ENCODE data around the gene TRAPPC8.
"Not testable (repeated sequence)": the region's sequence is repeated elsewhere in the genome, so short reads cannot be mapped to it uniquely, and the experiment has no call there.

The TRAPPC8 gene

DNA sequence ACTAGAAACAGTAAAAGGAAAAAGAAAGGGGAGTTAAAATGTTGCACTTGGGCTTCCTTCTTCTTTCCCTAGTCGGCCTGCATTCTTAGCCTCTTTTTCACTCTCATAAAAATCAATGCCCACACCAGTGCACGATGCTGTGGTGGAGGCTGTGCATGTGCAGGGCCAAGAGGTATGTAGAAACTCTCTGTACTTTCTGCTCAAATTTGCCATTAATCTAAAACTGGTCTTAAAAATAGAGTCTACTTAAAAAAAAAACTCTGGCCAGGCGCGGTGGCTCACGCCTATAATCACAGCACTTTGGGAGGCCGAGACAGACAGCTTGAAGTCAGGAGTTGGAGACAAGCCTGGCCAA, 11.1 kb downstream of the TRAPPC8 start:
- no peaks in the 10 kb centered on the region for H3K4me1 ChIP-seq (ENCODE audit: control insufficient read depth, insufficient read depth, low read length)
- no peaks in the 10 kb centered on the region for H3K36me3 ChIP-seq (ENCODE audit: control insufficient read depth, insufficient read depth, low read length)
- no peak overlapping the region for H3K4me3 ChIP-seq (ENCODE audit: low read length)
- H3K9ac ChIP-seq (ENCODE audit: low read length), result no peak overlapping the region
- no peaks in the 10 kb centered on the region for H3K9me3 ChIP-seq (ENCODE audit: control insufficient read depth, low read length)
- no peaks in the 10 kb centered on the region for H3K27me3 ChIP-seq (ENCODE audit: control insufficient read depth, insufficient read depth, low read length)

DNA sequence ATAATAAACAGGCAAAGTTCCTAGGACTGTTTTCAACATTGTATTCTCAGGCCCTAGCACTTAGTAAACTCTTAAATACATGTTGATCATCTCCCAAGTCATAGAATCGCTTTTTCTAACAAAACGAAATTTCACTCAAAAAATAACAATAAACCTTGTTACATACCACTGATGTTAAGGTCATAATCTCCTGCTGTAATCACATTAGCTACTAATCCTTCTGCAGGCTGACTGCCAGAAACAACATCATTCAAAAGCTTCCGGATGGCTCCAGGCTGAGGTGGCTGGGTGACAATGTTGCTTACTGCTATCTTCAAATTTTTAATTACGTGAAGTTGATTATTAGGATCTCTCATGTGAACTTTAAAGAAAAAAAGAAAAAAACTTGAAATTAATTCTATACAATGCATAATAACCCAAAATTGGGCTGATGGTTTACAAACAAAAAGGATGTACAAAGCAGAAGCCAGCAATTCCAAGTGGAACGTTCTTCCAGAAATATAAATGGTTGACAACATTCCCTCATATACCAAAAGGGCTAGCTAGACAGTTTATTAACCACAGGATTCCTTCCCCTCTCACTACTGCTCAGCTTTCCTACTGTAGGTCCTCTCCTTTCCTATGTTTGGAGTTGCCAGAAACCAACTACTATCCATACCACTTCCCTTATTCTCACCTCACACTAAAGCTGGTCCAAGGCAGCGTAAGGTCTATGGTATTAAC, 11.6 kb downstream of the TRAPPC8 start:
- no peaks in the 10 kb centered on the region for H3K4me1 ChIP-seq (ENCODE audit: control insufficient read depth, insufficient read depth, low read length)
- H3K9me3 ChIP-seq (ENCODE audit: control insufficient read depth, low read length), result no peaks in the 10 kb centered on the region
- no peak overlapping the region for H3K9ac ChIP-seq (ENCODE audit: low read length)
- H3K4me3 ChIP-seq (ENCODE audit: low read length), result no peak overlapping the region
- no peaks in the 10 kb centered on the region for H3K27me3 ChIP-seq (ENCODE audit: control insufficient read depth, insufficient read depth, low read length)
- peaks cover 3% of the 10 kb centered on the region for H3K36me3 ChIP-seq (ENCODE audit: control insufficient read depth, insufficient read depth, low read length)

DNA sequence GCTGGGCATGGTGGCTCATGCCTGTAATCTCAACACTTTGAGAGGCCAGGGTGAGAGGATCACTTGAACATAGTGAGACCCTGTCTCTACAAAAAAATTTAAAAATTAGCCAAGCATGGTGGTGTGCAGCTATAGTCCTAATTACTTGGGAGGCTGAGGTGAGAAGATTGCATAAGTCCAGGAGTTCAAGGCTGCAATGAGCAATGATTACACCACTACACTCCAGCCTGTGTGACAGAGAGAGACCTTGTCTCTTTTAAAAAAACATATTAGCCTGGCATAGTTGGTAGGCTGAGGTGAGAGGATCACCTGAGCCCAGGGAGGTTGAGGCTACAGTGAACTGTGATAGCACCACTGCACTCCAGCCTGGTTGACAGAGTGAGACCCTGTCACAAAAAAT, 13.7 kb downstream of the TRAPPC8 start:
- H3K36me3 ChIP-seq (ENCODE audit: control insufficient read depth, insufficient read depth, low read length), result peaks cover 4% of the 10 kb centered on the region
- H3K4me3 ChIP-seq (ENCODE audit: low read length), result no peak overlapping the region
- no peaks in the 10 kb centered on the region for H3K9me3 ChIP-seq (ENCODE audit: control insufficient read depth, low read length)
- H3K4me1 ChIP-seq (ENCODE audit: control insufficient read depth, insufficient read depth, low read length), result no peaks in the 10 kb centered on the region
- H3K27me3 ChIP-seq (ENCODE audit: control insufficient read depth, insufficient read depth, low read length), result no peaks in the 10 kb centered on the region
- H3K9ac ChIP-seq (ENCODE audit: low read length), result no peak overlapping the region

DNA sequence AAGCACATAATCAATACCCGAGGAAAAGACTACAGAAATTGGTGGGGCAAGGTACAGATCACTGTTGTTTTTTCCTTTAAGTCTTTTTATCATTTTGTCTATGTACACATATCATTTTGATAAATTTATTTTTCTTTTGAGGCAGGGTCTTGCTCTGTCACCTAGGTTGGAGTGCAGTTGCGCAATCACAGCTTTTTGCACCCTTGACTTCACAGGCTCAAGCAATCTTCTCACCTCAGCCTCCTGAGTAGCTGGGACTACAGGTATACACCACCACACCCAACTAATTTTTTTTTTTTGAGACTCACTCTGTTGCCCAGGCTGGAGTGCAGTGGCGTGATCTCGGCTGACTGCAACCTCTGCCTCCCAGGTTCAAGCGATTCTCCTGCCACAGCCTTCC, 15.9 kb downstream of the TRAPPC8 start:
- H3K4me1 ChIP-seq (ENCODE audit: control insufficient read depth, insufficient read depth, low read length); H3K9me3 ChIP-seq (ENCODE audit: control insufficient read depth, low read length); H3K9ac ChIP-seq (ENCODE audit: low read length); H3K4me3 ChIP-seq (ENCODE audit: low read length); H3K36me3 ChIP-seq (ENCODE audit: control insufficient read depth, insufficient read depth, low read length); H3K27me3 ChIP-seq (ENCODE audit: control insufficient read depth, insufficient read depth, low read length): not testable (repeated sequence)

DNA sequence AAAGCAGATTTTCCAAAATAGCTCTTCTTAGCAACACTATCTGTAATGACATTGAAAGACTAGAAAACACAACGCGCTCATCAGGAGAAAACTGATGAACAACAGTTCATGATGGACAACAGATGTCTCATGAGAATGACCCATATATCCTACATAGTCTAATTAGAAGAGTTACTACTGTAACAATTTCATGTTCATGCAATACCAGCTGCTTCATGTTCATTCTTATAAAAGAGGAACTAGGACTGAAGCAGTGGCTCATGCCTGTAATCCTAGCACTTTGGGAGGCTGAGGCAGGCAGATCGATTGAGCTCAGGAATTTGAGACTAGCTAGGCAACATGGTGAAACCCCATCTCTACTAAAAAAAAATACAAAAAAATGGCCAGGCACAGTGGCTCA, 22.7 kb downstream of the TRAPPC8 start:
- Histone ChIP-seq H3K9ac (ENCODE audit: low read length) (no peak overlapping the region), H3K9me3 (ENCODE audit: control insufficient read depth, low read length) (no peaks in the 10 kb centered on the region), H3K27me3 (ENCODE audit: control insufficient read depth, insufficient read depth, low read length) (no peaks in the 10 kb centered on the region), H3K36me3 (ENCODE audit: control insufficient read depth, insufficient read depth, low read length) (no peaks in the 10 kb centered on the region), H3K4me3 (ENCODE audit: low read length) (no peak overlapping the region), H3K4me1 (ENCODE audit: control insufficient read depth, insufficient read depth, low read length) (no peaks in the 10 kb centered on the region)

DNA sequence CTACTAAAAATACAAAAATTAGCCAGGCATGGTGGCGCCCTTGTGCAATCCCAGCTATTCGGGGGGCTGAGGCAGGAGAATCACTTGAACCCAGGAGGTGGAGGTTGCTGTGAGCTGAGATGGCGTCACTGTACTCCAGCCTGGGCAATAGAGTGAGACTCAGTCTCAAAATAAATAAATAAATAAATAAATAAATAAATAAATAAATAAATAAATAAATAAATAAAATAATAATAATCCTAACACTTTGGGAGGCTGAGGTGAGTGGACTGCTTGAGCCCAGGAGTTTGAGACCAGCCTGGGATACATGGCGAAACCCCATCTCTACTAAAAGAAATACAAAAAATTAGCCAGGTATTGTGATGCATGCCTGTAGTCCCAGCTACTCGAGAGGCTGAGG, 23.6 kb downstream of the TRAPPC8 start:
- H3K4me3 ChIP-seq (ENCODE audit: low read length); H3K27me3 ChIP-seq (ENCODE audit: control insufficient read depth, insufficient read depth, low read length); H3K9me3 ChIP-seq (ENCODE audit: control insufficient read depth, low read length); H3K36me3 ChIP-seq (ENCODE audit: control insufficient read depth, insufficient read depth, low read length); H3K4me1 ChIP-seq (ENCODE audit: control insufficient read depth, insufficient read depth, low read length); H3K9ac ChIP-seq (ENCODE audit: low read length): not testable (repeated sequence)

DNA sequence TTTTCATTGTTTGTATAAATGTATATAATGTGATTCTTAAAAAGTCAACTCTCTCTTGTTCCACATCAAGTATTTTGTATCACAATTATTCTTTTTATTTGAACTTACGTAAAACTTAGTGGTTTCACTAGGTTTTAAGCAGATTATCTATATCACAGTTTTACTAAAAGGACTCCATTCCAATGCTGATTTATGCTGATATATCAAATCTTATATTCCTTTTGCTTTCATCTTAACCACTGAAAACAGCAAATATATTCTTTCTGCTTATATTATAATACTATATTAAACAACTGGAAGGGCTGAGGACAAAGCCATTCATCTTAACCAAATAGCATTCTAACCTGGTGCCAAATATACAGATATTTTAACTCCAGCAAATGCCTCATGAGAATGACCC, 24.2 kb downstream of the TRAPPC8 start:
- H3K27me3 ChIP-seq (ENCODE audit: control insufficient read depth, insufficient read depth, low read length), result no peaks in the 10 kb centered on the region
- H3K9me3 ChIP-seq (ENCODE audit: control insufficient read depth, low read length), result no peaks in the 10 kb centered on the region
- no peaks in the 10 kb centered on the region for H3K36me3 ChIP-seq (ENCODE audit: control insufficient read depth, insufficient read depth, low read length)
- H3K4me1 ChIP-seq (ENCODE audit: control insufficient read depth, insufficient read depth, low read length), result no peaks in the 10 kb centered on the region
- H3K4me3 ChIP-seq (ENCODE audit: low read length), result no peak overlapping the region
- H3K9ac ChIP-seq (ENCODE audit: low read length), result no peak overlapping the region

DNA sequence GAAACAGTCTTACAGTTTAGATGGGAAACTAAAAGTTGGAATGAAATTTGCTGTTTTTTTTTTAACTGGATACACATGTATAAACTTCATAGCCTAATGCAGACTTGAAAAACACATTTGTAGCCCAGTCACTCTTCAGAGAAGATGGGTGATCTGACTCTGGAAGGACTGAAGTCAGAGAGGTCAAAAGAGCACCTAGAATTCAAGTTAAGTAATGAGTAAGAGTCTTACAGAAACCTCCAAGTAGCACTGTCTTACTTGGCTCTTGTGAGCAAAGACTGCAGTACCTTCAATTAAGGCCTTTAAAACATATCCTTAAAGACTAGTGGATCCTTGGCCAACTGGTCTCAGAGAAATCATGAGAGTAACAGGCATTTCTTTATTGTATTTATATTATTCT, 41.9 kb downstream of the TRAPPC8 start:
- Histone ChIP-seq H3K36me3 (ENCODE audit: control insufficient read depth, insufficient read depth, low read length) (no peaks in the 10 kb centered on the region), H3K9ac (ENCODE audit: low read length) (no peak overlapping the region), H3K9me3 (ENCODE audit: control insufficient read depth, low read length) (no peaks in the 10 kb centered on the region), H3K27me3 (ENCODE audit: control insufficient read depth, insufficient read depth, low read length) (no peaks in the 10 kb centered on the region), H3K4me1 (ENCODE audit: control insufficient read depth, insufficient read depth, low read length) (no peaks in the 10 kb centered on the region), H3K4me3 (ENCODE audit: low read length) (no peak overlapping the region)

DNA sequence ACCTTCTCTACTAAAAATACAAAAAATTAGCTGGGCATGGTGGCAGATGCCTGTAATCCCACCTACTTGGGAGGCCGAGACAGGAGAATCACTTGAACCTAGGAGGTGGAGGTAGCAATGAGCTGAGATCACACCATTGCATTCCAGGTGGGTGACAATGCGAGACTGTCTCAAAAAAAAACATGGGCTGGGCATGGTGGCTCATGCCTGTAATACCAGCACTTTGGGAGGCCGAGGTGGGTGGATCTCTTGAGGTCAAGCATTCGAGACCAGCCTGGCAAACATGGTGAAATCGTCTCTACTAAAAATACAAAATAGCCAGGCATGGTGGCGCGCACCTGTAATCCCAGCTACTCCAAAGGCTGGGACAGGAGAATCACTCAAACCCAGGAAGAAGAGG, 43.2 kb downstream of the TRAPPC8 start:
- not testable (repeated sequence) for H3K36me3 ChIP-seq (ENCODE audit: control insufficient read depth, insufficient read depth, low read length); H3K9ac ChIP-seq (ENCODE audit: low read length); H3K4me1 ChIP-seq (ENCODE audit: control insufficient read depth, insufficient read depth, low read length); H3K9me3 ChIP-seq (ENCODE audit: control insufficient read depth, low read length); H3K27me3 ChIP-seq (ENCODE audit: control insufficient read depth, insufficient read depth, low read length); H3K4me3 ChIP-seq (ENCODE audit: low read length)

DNA sequence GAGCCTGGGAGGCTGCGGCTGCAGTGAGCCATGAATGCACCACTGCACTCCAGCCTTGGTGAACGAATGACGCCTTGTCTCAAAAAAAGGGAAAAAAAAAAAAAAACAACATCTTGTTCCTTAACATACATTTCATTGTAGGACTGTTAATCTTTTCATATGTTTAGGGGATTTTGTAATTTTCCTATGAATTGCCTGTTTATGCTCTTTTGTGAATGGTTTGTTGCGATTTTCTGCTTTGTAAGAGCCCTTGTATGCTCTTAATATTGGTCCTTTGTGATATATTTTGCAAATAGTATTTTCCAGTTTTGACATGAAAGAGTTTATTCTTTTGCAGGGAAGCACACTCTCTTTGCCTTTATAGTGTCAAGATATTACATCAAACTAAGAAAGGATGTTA, 50.0 kb downstream of the TRAPPC8 start:
- Histone ChIP-seq H3K27me3 (ENCODE audit: control insufficient read depth, insufficient read depth, low read length) (no peaks in the 10 kb centered on the region), H3K36me3 (ENCODE audit: control insufficient read depth, insufficient read depth, low read length) (no peaks in the 10 kb centered on the region), H3K9ac (ENCODE audit: low read length) (no peak overlapping the region), H3K4me1 (ENCODE audit: control insufficient read depth, insufficient read depth, low read length) (no peaks in the 10 kb centered on the region), H3K9me3 (ENCODE audit: control insufficient read depth, low read length) (no peaks in the 10 kb centered on the region), H3K4me3 (ENCODE audit: low read length) (no peak overlapping the region)

DNA sequence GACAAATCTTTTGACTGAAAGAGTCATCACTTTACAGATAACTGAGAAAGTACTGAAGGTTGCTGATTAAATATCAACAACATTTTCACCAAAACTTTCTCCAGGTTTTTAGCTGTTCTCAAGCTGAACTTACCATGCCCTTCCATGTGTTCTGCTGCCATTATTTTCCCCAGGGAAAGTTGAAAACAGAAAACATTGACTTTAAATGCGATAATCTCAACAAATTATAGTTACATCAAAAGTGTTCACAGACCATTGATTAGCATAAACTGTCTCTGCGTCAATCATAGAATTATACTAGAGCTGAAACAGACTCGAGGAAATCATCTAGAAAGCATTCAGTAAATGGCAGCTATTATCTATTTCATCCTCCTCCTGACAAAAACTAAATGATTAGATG, 51.4 kb downstream of the TRAPPC8 start:
- Histone ChIP-seq H3K36me3 (ENCODE audit: control insufficient read depth, insufficient read depth, low read length) (no peaks in the 10 kb centered on the region), H3K9me3 (ENCODE audit: control insufficient read depth, low read length) (no peaks in the 10 kb centered on the region), H3K27me3 (ENCODE audit: control insufficient read depth, insufficient read depth, low read length) (no peaks in the 10 kb centered on the region), H3K4me3 (ENCODE audit: low read length) (no peak overlapping the region), H3K9ac (ENCODE audit: low read length) (no peak overlapping the region), H3K4me1 (ENCODE audit: control insufficient read depth, insufficient read depth, low read length) (no peaks in the 10 kb centered on the region)

DNA sequence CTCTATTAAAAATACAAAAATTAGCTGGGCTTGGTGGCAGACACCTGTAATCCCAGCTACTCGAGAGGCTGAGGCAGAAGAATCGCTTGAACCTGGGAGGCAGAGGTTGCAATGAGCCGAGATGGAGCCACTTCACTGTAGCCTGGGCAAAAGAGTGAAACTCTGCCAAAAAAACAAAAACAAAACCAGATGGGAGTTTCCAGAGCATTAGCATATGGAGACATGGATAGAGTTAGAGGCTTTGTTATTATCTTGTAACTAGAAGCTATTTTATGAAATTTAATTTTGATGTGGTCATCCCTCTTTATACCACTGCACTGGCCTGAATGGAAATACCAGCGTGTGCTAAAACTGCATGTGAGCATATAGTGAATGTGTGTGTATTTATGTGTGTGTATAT, 58.9 kb downstream of the TRAPPC8 start:
- Histone ChIP-seq H3K36me3 (ENCODE audit: control insufficient read depth, insufficient read depth, low read length) (no peaks in the 10 kb centered on the region), H3K27me3 (ENCODE audit: control insufficient read depth, insufficient read depth, low read length) (no peaks in the 10 kb centered on the region), H3K9ac (ENCODE audit: low read length) (no peak overlapping the region), H3K4me1 (ENCODE audit: control insufficient read depth, insufficient read depth, low read length) (no peaks in the 10 kb centered on the region), H3K4me3 (ENCODE audit: low read length) (no peak overlapping the region), H3K9me3 (ENCODE audit: control insufficient read depth, low read length) (no peaks in the 10 kb centered on the region)

DNA sequence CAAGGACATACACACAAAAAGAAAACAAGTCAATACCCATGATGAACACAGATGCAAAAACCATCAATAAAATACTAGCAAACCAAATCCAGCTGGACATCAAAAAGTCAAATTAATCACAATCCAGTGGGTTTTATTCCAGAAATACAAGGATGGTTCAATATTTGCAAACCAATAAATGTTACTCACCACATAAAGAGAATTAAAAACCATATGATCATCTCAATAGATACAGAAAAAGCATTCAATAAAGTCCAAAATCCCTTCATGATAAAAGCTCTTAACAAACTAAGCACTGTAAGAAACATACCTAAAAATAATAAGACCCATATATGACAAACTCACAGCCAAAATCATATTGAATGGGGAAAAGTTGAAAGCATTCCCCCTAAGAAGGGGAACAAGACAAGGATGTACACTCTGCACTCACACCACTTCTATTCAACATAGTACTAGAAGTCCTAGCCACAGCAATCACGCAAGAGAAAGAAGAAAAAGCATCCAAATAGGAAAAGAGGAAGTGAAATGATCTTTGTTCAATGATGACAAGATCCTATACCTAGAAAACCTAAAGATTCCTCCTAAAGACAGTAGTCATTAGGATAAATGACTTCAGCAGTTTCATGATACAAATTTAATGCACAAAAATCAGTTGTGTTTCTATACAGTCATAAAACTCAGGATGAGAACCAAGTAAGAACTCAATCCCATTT, 62.6 kb downstream of the TRAPPC8 start:
- Histone ChIP-seq H3K9ac (ENCODE audit: low read length) (no peak overlapping the region), H3K4me3 (ENCODE audit: low read length) (no peak overlapping the region), H3K27me3 (ENCODE audit: control insufficient read depth, insufficient read depth, low read length) (no peaks in the 10 kb centered on the region), H3K4me1 (ENCODE audit: control insufficient read depth, insufficient read depth, low read length) (no peaks in the 10 kb centered on the region), H3K36me3 (ENCODE audit: control insufficient read depth, insufficient read depth, low read length) (no peaks in the 10 kb centered on the region), H3K9me3 (ENCODE audit: control insufficient read depth, low read length) (no peaks in the 10 kb centered on the region)
